Loucy (cell line): ENCODE data around the gene PPARA.

ENCODE experiments used
- H2AFZ ChIP-seq: fragments of 200-600 bp; sonication (generic); 2 replicates; pipeline ENCODE4 v1.6.0; 2016; ENCODE audit warnings: antibody characterized with exemption, mild to moderate bottlenecking, low read length, moderate library complexity
- H3F3A ChIP-seq: fragments of 200-600 bp; 2 replicates; pipeline ENCODE4 v1.6.0; 2016; ENCODE audit warnings: antibody characterized with exemption, low read depth, mild to moderate bottlenecking
- H3K27me3 ChIP-seq: fragments of 200-600 bp; sonication (generic); 2 replicates; pipeline ENCODE4 v1.6.1; 2014; ENCODE audit warnings: low read length, mild to moderate bottlenecking; ENCODE audit not compliant: insufficient read depth, poor library complexity, severe bottlenecking
- H3K36me3 ChIP-seq: fragments of 200-600 bp; sonication (generic); 2 replicates; pipeline ENCODE4 v1.6.1; 2016; ENCODE audit warnings: low read length; ENCODE audit not compliant: insufficient read depth
- H3K4me1 ChIP-seq: fragments of 200-600 bp; sonication (generic); 2 replicates; pipeline ENCODE4 v1.5.1; 2014; ENCODE audit warnings: low read length, mild to moderate bottlenecking; ENCODE audit not compliant: insufficient read depth, poor library complexity, severe bottlenecking
- H3K4me2 ChIP-seq: fragments of 200-600 bp; sonication (generic); 2 replicates; pipeline ENCODE4 v1.6.0; 2014; ENCODE audit warnings: antibody characterized with exemption, low read length, low read depth, mild to moderate bottlenecking; ENCODE audit not compliant: poor library complexity, severe bottlenecking
- H3K4me3 ChIP-seq: fragments of 200-600 bp; sonication (generic); 2 replicates; pipeline ENCODE4 v1.5.1; 2014; ENCODE audit warnings: low read length, mild to moderate bottlenecking, mixed read lengths; ENCODE audit not compliant: poor library complexity, severe bottlenecking
- H3K79me2 ChIP-seq: fragments of 200-600 bp; sonication (generic); 2 replicates; pipeline ENCODE4 v1.6.1; 2014; ENCODE audit warnings: low read length; ENCODE audit not compliant: insufficient read depth
- H3K9ac ChIP-seq: fragments of 200-600 bp; sonication (generic); 2 replicates; pipeline ENCODE4 v1.6.0; 2014; ENCODE audit warnings: mild to moderate bottlenecking, low read depth, low read length, moderate library complexity; ENCODE audit not compliant: poor library complexity, severe bottlenecking
- H3K9me2 ChIP-seq: fragments of 200-600 bp; sonication (generic); replicated peaks from 2 replicates; pipeline ENCODE4 v1.6.1; 2016; ENCODE audit warnings: low read depth, low read length, mixed read lengths
- H3K9me3 ChIP-seq: fragments of 200-600 bp; sonication (generic); 2 replicates; pipeline ENCODE4 v1.6.1; 2014; ENCODE audit warnings: mild to moderate bottlenecking, antibody characterized with exemption, low read length, low read depth; ENCODE audit not compliant: insufficient read depth
- H4K20me1 ChIP-seq: fragments of 200-600 bp; sonication (generic); 2 replicates; pipeline ENCODE4 v1.6.0; 2014; ENCODE audit warnings: antibody characterized with exemption, low read length, mild to moderate bottlenecking; ENCODE audit not compliant: insufficient read depth, poor library complexity, severe bottlenecking
- EZH2phosphoT487 ChIP-seq: fragments of 200-600 bp; IDR thresholded peaks from 2 replicates; pipeline ENCODE4 v1.6.1; 2018; ENCODE audit warnings: antibody characterized with exemption, mild to moderate bottlenecking, moderate library complexity, borderline replicate concordance
- TF ChIP-seq, protein P1 (sequence below): fragments of 200-600 bp; sonication (generic); conservative IDR thresholded peaks from 2 replicates; pipeline ENCODE4 v1.5.1; 2014; ENCODE audit warnings: mild to moderate bottlenecking, antibody characterized with exemption, low read length

Gene PPARA

DNA sequence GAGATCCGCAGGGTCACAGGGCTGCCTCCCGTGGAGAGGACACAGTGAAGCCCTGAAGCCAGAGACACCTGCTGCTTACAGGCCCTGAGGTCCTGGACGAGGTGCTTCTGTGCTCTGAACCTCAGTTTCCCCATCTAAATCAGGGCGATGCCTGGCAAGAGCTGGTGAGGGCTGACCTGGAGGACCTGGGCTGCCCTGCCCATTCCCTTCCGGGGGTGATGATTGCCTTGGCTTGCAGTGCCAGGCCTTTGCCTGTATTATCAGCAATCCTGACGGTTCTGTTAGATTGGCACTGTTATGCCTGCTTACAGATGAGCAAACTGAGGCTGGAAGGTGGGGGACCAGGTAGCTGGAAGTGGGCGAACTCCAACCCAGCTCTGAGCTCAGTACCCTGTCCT is 138.5 kb downstream of the PPARA start:
- no peak overlapping the region for H2AFZ ChIP-seq
- H3K9me3 ChIP-seq, result no peaks in the 10 kb centered on the region
- H3K9me2 ChIP-seq, result no peaks in the 10 kb centered on the region
- H3K4me2 ChIP-seq, result peak overlapping the region; percentile 73
- H4K20me1 ChIP-seq, result no peaks in the 10 kb centered on the region
- H3K27me3 ChIP-seq, result no peaks in the 10 kb centered on the region
- H3K79me2 ChIP-seq, result peaks cover 21% of the 10 kb centered on the region; the same call in 1 of the 2 replicates
- H3K36me3 ChIP-seq, result peaks cover 22% of the 10 kb centered on the region; the same call in 1 of the 2 replicates
- no peak for TF ChIP-seq EZH2phosphoT487
- TF ChIP-seq, protein P1, sequence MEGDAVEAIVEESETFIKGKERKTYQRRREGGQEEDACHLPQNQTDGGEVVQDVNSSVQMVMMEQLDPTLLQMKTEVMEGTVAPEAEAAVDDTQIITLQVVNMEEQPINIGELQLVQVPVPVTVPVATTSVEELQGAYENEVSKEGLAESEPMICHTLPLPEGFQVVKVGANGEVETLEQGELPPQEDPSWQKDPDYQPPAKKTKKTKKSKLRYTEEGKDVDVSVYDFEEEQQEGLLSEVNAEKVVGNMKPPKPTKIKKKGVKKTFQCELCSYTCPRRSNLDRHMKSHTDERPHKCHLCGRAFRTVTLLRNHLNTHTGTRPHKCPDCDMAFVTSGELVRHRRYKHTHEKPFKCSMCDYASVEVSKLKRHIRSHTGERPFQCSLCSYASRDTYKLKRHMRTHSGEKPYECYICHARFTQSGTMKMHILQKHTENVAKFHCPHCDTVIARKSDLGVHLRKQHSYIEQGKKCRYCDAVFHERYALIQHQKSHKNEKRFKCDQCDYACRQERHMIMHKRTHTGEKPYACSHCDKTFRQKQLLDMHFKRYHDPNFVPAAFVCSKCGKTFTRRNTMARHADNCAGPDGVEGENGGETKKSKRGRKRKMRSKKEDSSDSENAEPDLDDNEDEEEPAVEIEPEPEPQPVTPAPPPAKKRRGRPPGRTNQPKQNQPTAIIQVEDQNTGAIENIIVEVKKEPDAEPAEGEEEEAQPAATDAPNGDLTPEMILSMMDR, result no peak
- H3K4me3 ChIP-seq, result peak overlapping the region; percentile 64
- no peaks in the 10 kb centered on the region for H3F3A ChIP-seq
- peaks cover 56% of the 10 kb centered on the region for H3K4me1 ChIP-seq
- peak overlapping the region; percentile 84 for H3K9ac ChIP-seq

DNA sequence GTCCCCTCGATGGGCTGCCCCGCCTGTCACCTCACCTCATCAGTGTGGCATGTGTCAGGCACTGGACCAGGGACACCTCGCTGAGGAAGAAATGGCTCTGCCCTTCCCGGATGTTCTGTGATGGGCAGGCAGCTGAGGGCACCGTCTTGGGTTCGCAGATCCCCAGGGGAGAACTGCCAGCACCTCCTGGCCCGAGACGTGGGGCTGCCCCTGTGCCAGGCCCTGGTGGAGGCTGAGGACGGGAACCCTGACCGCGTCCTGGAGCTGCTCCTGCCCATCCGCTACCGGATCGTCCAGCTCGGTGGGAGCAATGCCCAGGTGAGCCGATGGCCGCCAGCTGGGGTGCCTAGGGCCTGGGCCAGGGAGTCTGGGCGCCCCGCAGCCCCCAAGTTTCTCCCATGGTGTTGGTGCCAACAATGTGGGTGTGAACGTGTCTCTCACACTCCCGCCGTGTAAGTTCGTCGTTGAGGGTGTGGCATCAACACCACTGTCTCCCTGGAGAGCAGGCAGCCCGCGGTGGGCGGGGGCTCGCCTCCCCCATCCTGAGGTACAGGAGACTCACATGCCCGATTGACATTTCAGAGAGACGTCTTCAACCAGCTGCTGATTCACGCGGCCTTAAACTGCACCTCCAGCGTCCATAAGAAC is 139.0 kb downstream of the PPARA start:
- H3K4me3 ChIP-seq, result peak overlapping the region; percentile 64
- H3K4me2 ChIP-seq, result peak overlapping the region; percentile 73
- H3F3A ChIP-seq, result no peaks in the 10 kb centered on the region
- H3K9ac ChIP-seq, result peak overlapping the region; percentile 84
- no peaks in the 10 kb centered on the region for H3K27me3 ChIP-seq
- peaks cover 57% of the 10 kb centered on the region for H3K4me1 ChIP-seq
- H3K9me3 ChIP-seq, result no peaks in the 10 kb centered on the region
- no peaks in the 10 kb centered on the region for H4K20me1 ChIP-seq
- no peak overlapping the region for H2AFZ ChIP-seq
- peaks cover 17% of the 10 kb centered on the region; the same call in 1 of the 2 replicates for H3K36me3 ChIP-seq
- peaks cover 21% of the 10 kb centered on the region; the same call in 1 of the 2 replicates for H3K79me2 ChIP-seq
- TF ChIP-seq, protein P1, result no peak
- no peak for TF ChIP-seq EZH2phosphoT487
- H3K9me2 ChIP-seq, result no peaks in the 10 kb centered on the region

DNA sequence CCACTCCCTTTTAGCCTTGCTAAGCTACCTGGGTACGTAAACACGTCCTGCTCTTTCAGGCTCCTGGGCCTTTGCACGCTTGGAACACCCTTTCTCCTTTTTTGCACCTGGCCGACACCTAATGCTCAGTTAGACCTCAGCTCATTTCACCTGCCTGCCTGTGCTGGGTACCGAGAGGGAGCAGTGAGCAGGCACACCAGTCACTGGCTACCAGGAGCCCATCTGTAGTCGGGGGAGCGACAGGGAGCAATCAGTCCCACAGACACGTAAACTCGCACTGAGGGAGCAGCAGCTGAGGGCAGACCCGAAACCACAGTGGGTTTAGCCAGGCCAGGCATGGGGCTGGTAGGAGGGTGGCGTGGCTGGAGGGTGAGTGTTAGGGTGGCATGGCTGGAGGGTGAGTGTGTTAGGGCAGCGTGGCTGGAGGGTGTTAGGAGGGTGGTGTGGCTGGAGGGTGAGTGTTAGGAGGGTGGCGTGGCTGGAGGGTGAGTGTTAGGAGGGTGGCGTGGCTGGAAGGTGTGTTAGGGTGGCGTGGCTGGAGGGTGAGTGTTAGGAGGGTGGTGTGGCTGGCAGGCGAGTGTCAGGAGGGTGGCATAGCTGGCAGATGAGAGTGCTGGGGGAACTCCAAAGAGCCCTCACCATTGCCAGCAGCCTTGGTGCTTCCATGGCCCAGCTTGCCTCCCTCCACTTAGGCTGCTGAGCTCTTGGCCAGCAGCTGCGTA is 140.0 kb downstream of the PPARA start:
- no peaks in the 10 kb centered on the region for H3K27me3 ChIP-seq
- peaks cover 29% of the 10 kb centered on the region for H3K79me2 ChIP-seq
- H2AFZ ChIP-seq, result no peak overlapping the region
- TF ChIP-seq, protein P1, result no peak
- no peak for TF ChIP-seq EZH2phosphoT487
- no peaks in the 10 kb centered on the region for H4K20me1 ChIP-seq
- H3K9me2 ChIP-seq, result no peaks in the 10 kb centered on the region
- peaks cover 65% of the 10 kb centered on the region for H3K4me1 ChIP-seq
- H3K9ac ChIP-seq, result peak overlapping the region; percentile 84
- no peaks in the 10 kb centered on the region for H3F3A ChIP-seq
- H3K9me3 ChIP-seq, result no peaks in the 10 kb centered on the region
- H3K36me3 ChIP-seq, result peaks cover 10% of the 10 kb centered on the region; the same call in 1 of the 2 replicates
- peak overlapping the region; percentile 73 for H3K4me2 ChIP-seq
- no peak overlapping the region for H3K4me3 ChIP-seq
